ENCODE data around the gene HDAC4.

HDAC4 gene

DNA sequence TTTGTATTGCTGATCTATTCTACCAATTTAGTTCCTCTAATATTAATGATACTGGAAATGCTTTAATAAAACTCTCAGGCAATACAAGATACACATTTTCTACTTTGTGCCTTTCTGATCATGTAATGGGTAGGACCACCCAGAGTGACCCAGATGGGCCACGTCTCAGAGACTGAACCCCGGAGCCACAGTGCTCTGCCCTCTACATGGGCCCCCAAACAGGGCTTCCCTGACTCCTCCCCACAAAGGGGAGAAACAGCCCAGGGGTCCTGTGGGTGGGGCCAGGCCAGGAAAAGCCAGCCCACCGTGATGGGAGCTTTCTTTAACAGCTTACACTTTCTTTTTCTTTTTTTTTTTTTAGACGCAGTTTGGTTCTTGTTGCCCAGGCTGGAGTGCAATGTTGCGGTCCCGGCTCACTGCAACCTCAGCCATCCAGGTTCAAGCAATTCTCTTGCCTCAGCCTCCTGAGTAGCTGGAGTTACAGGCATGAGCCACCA is 18.4 kb downstream of the HDAC4 start:
- Histone ChIP-seq H4K20me1 (ENCODE audit: insufficient read depth, low read length) (no peaks in the 10 kb centered on the region), H3K36me3 (ENCODE audit: insufficient read depth, low read length) (no peaks in the 10 kb centered on the region), H3K27ac (ENCODE audit: low read depth, low read length, poor library complexity, severe bottlenecking) (no peak overlapping the region), H3K9me2 (ENCODE audit: low read depth, low read length) (no peaks in the 10 kb centered on the region), H3K79me2 (ENCODE audit: insufficient read depth, low read length) (no peaks in the 10 kb centered on the region), H2AFZ (ENCODE audit: low read length) (no peak overlapping the region), H3K9me3 (ENCODE audit: low read length) (no peaks in the 10 kb centered on the region), H3F3A (ENCODE audit: insufficient read depth, low read length) (no peaks in the 10 kb centered on the region), H3K9ac (ENCODE audit: low read length) (no peak overlapping the region), H3K4me3 (ENCODE audit: low read depth, low read length, poor library complexity, severe bottlenecking) (no peak overlapping the region), H3K27me3 (ENCODE audit: insufficient read depth, low read length) (no peaks in the 10 kb centered on the region; the same call in 1 of the 2 replicates), H3K4me2 (ENCODE audit: low read length) (no peak overlapping the region), H3K4me1 (ENCODE audit: insufficient read depth, low read length, severe bottlenecking) (no peaks in the 10 kb centered on the region)
- TF ChIP-seq EZH2 (IDR thresholded peaks at IDR 0.05; ENCODE audit: borderline replicate concordance, low read length): no peak
- no peak for TF ChIP-seq CTCF (IDR thresholded peaks at IDR 0.05; ENCODE audit: low read length)

DNA sequence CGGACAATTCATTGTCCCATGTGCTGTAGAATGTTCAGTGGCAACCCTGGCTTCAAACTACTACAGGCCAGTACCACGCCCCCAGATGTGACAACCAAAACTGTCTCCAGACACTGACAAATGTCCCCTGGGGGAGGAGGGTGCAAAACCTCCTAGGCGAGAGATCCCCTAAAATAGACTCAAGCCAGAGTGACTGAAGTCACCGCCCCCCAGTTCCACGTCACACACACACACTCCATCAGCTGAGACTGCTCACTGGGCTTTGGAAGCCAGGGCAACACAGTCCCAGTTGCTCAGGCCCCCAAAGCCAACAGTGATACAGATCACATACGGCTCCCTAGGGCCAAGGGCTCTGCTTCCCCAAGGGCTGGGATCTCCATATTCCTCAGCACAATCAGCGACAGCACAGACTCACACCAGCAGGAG is 19.1 kb downstream of the HDAC4 start:
- Histone ChIP-seq H2AFZ (ENCODE audit: low read length) (no peak overlapping the region), H4K20me1 (ENCODE audit: insufficient read depth, low read length) (no peaks in the 10 kb centered on the region), H3F3A (ENCODE audit: insufficient read depth, low read length) (no peaks in the 10 kb centered on the region), H3K4me1 (ENCODE audit: insufficient read depth, low read length, severe bottlenecking) (no peaks in the 10 kb centered on the region), H3K9me2 (ENCODE audit: low read depth, low read length) (no peaks in the 10 kb centered on the region), H3K9me3 (ENCODE audit: low read length) (no peaks in the 10 kb centered on the region), H3K27me3 (ENCODE audit: insufficient read depth, low read length) (no peaks in the 10 kb centered on the region; the same call in 1 of the 2 replicates), H3K36me3 (ENCODE audit: insufficient read depth, low read length) (no peaks in the 10 kb centered on the region), H3K4me3 (ENCODE audit: low read depth, low read length, poor library complexity, severe bottlenecking) (no peak overlapping the region), H3K4me2 (ENCODE audit: low read length) (no peak overlapping the region), H3K79me2 (ENCODE audit: insufficient read depth, low read length) (no peaks in the 10 kb centered on the region), H3K27ac (ENCODE audit: low read depth, low read length, poor library complexity, severe bottlenecking) (no peak overlapping the region), H3K9ac (ENCODE audit: low read length) (no peak overlapping the region)
- no peak for TF ChIP-seq CTCF (IDR thresholded peaks at IDR 0.05; ENCODE audit: low read length)
- no peak for TF ChIP-seq EZH2 (IDR thresholded peaks at IDR 0.05; ENCODE audit: borderline replicate concordance, low read length)

- Histone ChIP-seq H3F3A (ENCODE audit: insufficient read depth, low read length) (no peaks in the 10 kb centered on the region), H2AFZ (ENCODE audit: low read length) (no peak overlapping the region), H3K27me3 (ENCODE audit: insufficient read depth, low read length) (no peaks in the 10 kb centered on the region; the same call in 1 of the 2 replicates), H3K4me3 (ENCODE audit: low read depth, low read length, poor library complexity, severe bottlenecking) (no peak overlapping the region), H3K36me3 (ENCODE audit: insufficient read depth, low read length) (no peaks in the 10 kb centered on the region), H4K20me1 (ENCODE audit: insufficient read depth, low read length) (no peaks in the 10 kb centered on the region), H3K4me1 (ENCODE audit: insufficient read depth, low read length, severe bottlenecking) (no peaks in the 10 kb centered on the region), H3K4me2 (ENCODE audit: low read length) (no peak overlapping the region), H3K9me2 (ENCODE audit: low read depth, low read length) (no peaks in the 10 kb centered on the region), H3K9ac (ENCODE audit: low read length) (no peak overlapping the region), H3K27ac (ENCODE audit: low read depth, low read length, poor library complexity, severe bottlenecking) (no peak overlapping the region), H3K79me2 (ENCODE audit: insufficient read depth, low read length) (no peaks in the 10 kb centered on the region), H3K9me3 (ENCODE audit: low read length) (no peaks in the 10 kb centered on the region)
- TF ChIP-seq CTCF (IDR thresholded peaks at IDR 0.05; ENCODE audit: low read length): no peak
- TF ChIP-seq EZH2 (IDR thresholded peaks at IDR 0.05; ENCODE audit: borderline replicate concordance, low read length): no peak
Observed at GRCh38 chr2:239380831-239381708, 19.8 kb downstream of the HDAC4 start.
